ACC112 (cell line): ENCODE measurements around the gene MTRF1.
"Not testable (repeated sequence)": the region's sequence is repeated elsewhere in the genome, so short reads cannot be mapped to it uniquely, and the experiment has no call there.

Experiments used
- H2AFZ ChIP-seq: fragments of 200-600 bp; sonication (generic); one replicate; pipeline ENCODE4 v1.6.0; 2017; ENCODE audit warnings: antibody characterized with exemption, low read length; ENCODE audit not compliant: unreplicated experiment
- H3K27ac ChIP-seq: fragments of 200-600 bp; sonication (generic); 2 replicates; pipeline ENCODE4 v1.5.1; 2014; ENCODE audit warnings: low read depth, mild to moderate bottlenecking, antibody characterized with exemption, low read length, moderate library complexity
- H3K27me3 ChIP-seq: fragments of 200-600 bp; sonication (generic); 2 replicates; pipeline ENCODE4 v1.6.1; 2014; ENCODE audit warnings: mild to moderate bottlenecking, antibody characterized with exemption, low read length, moderate library complexity, mixed read lengths; ENCODE audit not compliant: insufficient read depth
- H3K36me3 ChIP-seq: fragments of 200-600 bp; sonication (generic); 2 replicates; pipeline ENCODE4 v1.6.1; 2016; ENCODE audit warnings: mild to moderate bottlenecking, antibody characterized with exemption, low read length, moderate library complexity, mixed read lengths; ENCODE audit not compliant: insufficient read depth
- H3K4me1 ChIP-seq: fragments of 200-600 bp; sonication (generic); one replicate; pipeline ENCODE4 v1.6.1; 2016; ENCODE audit warnings: low read length, mixed read lengths; ENCODE audit not compliant: insufficient read depth, unreplicated experiment, control insufficient read depth
- H3K4me3 ChIP-seq: fragments of 200-600 bp; sonication (generic); 2 replicates; pipeline ENCODE4 v1.5.1; 2014; ENCODE audit warnings: mild to moderate bottlenecking, low read depth, low read length
- H3K79me2 ChIP-seq: fragments of 200-600 bp; sonication (generic); one replicate; pipeline ENCODE4 v1.6.0; 2016; ENCODE audit warnings: low read length; ENCODE audit not compliant: control insufficient read depth, unreplicated experiment, insufficient read depth

MTRF1 gene

DNA sequence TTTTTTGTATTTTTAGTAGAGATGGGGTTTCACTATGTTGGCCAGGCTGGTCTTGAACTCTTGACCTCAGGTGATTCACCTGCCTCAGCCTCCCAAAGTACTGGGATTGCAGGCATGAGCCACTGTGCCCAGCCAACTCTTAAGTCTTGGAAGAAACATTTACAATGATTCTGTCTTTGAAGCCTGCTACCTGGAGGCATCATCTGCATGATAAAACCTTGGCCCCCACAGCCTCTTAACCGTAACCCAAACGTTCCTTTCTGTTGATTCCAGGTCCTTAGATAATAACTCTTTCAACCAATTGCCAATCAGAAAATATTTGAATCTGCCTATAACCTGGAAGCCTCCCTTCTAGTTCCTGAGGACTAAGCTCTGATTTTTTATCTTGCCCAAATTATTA is 15.8 kb upstream of the MTRF1 start:
- not testable (repeated sequence) for H2AFZ ChIP-seq

DNA sequence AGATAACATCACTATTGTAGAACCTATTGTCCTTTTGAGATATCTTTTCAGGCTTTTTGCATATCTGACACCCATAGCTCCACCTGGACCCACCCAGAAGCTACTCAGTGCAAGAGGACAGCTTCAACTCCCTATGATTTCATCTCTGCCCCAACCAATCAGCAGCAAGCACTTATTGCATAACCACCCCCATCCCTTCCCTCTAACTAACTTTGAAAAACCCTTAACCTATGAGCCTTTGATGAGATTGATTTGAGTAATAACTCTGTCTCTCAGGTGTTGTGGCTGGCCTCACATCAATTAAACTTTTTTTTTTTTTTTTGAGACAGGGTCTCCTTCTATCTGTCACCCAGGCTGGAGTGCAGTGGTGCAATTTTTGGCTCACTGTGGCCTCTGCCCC is 13.4 kb upstream of the MTRF1 start:
- H3K4me3 ChIP-seq = no peak overlapping the region
- no peaks in the 10 kb centered on the region for H3K27me3 ChIP-seq
- H3K36me3 ChIP-seq = no peaks in the 10 kb centered on the region
- no peak overlapping the region for H3K27ac ChIP-seq
- no peak overlapping the region for H2AFZ ChIP-seq
- H3K4me1 ChIP-seq = no peaks in the 10 kb centered on the region
- H3K79me2 ChIP-seq = no peaks in the 10 kb centered on the region

More for the DNA sequence above, 15.8 kb upstream of the MTRF1 start:
- not testable (repeated sequence) for H3K27ac ChIP-seq, H3K36me3 ChIP-seq, H3K79me2 ChIP-seq, H3K4me1 ChIP-seq, H3K27me3 ChIP-seq, H3K4me3 ChIP-seq

DNA sequence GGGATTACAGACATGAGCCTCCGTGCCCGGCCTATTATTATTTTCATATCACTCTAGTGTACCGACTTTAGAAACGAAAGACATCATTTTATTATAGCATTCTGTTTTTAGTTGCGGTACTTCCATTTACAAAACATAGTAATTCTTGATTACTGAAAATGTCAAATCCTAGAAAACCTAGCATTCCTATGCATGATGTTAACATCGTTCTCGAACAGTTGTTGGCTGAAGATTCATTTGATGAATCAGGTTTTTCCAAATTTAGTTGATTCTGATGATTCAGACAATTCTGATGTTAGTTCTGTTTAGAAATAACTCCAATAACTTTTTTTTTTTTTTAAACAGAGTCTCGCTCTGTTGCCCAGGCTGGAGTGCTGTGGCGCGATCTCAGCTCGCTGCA is 11.5 kb upstream of the MTRF1 start:
- H3K4me1 ChIP-seq = no peaks in the 10 kb centered on the region
- no peaks in the 10 kb centered on the region for H3K79me2 ChIP-seq
- H3K4me3 ChIP-seq = no peak overlapping the region
- no peaks in the 10 kb centered on the region for H3K27me3 ChIP-seq
- no peak overlapping the region for H2AFZ ChIP-seq
- H3K36me3 ChIP-seq = no peaks in the 10 kb centered on the region
- no peak overlapping the region for H3K27ac ChIP-seq

DNA sequence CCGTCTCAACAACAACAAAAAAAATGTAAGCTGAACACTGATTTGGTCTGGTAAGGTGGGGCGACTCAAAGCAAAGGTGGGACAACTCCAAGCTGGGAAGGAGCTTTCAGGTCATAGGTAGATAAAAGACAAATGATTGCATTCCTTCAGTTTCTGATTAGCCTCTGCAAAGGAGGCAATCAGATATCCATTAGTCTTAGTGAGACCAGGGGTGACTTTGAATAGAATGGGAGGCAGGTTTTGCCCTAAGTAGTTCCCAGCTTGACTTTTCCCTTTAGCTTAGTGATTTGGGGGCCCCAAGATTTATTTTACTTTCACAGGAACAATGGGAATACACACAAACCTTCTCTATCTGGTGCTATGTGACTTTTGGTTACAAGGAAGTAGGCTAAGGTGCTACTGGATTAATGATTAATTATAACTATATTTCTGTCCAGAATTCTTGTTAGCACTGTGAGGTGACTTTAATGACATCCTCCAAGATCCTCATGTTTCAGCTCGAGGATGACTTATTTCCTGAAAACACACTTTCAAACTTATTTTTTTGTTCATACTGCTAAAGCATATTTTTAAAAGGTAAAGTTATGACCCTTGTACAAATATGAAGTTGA is 10.6 kb upstream of the MTRF1 start:
- H3K4me1 ChIP-seq = no peaks in the 10 kb centered on the region
- H3K4me3 ChIP-seq = no peak overlapping the region
- no peak overlapping the region for H2AFZ ChIP-seq
- no peaks in the 10 kb centered on the region for H3K79me2 ChIP-seq
- no peaks in the 10 kb centered on the region for H3K27me3 ChIP-seq
- H3K27ac ChIP-seq = no peak overlapping the region
- H3K36me3 ChIP-seq = no peaks in the 10 kb centered on the region

DNA sequence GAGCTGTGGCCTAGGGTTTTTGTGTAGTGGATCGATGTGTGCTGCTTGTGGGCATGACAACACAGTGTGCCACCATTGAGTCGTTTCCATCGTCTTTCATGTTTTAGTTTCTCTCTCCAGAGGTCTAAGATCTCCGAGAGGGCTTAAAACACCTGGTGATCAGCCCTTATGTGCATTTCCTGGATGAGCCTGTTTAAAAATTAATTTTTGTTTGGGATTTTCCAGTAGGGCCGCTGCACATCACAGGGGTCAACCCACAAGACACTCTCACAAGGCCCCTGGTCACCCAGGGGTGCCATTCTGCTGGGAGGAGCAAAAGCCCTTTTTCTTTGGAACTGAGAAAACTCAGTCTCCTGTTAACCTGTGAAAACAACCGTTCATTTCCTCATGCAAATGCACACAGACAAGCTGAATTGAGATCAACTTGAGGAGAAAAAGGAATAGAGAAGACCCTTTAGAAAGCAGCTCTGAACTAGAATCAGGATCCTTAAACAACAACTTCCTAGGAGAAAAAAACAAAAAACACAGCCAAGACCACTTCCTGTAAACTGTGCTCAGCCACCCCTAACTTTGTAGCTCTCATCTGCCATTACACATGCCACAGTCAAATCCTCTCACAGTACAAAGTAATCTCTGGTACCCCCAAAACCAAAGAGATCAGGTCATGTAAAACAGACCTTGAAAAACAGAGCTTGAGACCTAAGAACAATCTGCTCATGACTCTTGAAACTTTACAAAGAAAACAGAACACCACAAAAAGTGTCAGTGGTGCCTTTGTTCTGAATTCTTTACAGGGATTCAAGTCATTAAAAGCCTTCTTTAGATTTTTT is 8.3 kb upstream of the MTRF1 start:
- H3K36me3 ChIP-seq = no peaks in the 10 kb centered on the region
- no peaks in the 10 kb centered on the region for H3K79me2 ChIP-seq
- H3K4me3 ChIP-seq = no peak overlapping the region
- H3K4me1 ChIP-seq = no peaks in the 10 kb centered on the region
- no peaks in the 10 kb centered on the region for H3K27me3 ChIP-seq
- H3K27ac ChIP-seq = no peak overlapping the region
- H2AFZ ChIP-seq = no peak overlapping the region

DNA sequence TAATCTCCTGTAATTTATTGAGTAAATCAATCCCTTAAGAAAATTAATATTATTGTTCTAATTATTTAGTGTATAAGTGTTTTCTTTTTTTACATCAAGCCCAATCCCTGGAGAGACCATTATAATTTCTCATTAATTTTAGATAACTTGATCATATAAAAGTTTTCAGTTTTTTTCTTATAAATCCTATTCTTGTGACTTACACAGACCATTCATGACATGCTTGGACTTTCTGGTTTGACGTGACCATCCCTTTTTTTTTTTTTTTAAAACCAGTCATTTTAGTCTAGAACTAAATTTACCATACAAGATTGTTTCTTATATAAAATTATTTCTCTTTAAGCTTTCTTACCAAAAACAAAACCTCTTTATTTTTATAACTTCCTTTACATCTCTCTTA is 5.4 kb upstream of the MTRF1 start:
- no peak overlapping the region for H3K27ac ChIP-seq
- H3K27me3 ChIP-seq = no peaks in the 10 kb centered on the region
- no peak overlapping the region for H3K4me3 ChIP-seq
- no peaks in the 10 kb centered on the region for H3K79me2 ChIP-seq
- no peaks in the 10 kb centered on the region for H3K4me1 ChIP-seq
- H2AFZ ChIP-seq = no peak overlapping the region
- H3K36me3 ChIP-seq = no peaks in the 10 kb centered on the region

DNA sequence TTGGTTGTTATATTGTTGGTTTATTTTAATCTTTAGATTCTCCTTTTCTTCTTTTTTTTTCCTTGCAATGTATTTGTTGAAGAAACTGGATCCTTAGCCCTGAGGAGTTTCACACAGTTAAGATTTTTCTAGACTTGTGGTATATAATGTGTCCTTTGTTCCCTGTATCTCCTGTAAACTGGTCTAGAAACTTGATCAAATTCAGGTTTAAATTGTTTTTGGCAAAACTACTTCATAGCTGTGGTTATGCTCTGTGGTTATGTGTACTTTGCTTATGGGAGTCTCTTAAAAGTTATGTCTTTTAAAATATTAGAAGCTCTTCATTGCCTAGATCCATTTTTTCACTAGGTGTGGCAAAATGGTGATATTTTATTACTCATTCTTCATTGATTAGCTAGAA is 3.7 kb upstream of the MTRF1 start:
- Histone ChIP-seq H3K4me3 (no peak overlapping the region), H2AFZ (no peak overlapping the region), H3K27ac (no peak overlapping the region), H3K4me1 (peaks cover 5% of the 10 kb centered on the region), H3K27me3 (no peaks in the 10 kb centered on the region), H3K36me3 (no peaks in the 10 kb centered on the region), H3K79me2 (peaks cover 5% of the 10 kb centered on the region)

DNA sequence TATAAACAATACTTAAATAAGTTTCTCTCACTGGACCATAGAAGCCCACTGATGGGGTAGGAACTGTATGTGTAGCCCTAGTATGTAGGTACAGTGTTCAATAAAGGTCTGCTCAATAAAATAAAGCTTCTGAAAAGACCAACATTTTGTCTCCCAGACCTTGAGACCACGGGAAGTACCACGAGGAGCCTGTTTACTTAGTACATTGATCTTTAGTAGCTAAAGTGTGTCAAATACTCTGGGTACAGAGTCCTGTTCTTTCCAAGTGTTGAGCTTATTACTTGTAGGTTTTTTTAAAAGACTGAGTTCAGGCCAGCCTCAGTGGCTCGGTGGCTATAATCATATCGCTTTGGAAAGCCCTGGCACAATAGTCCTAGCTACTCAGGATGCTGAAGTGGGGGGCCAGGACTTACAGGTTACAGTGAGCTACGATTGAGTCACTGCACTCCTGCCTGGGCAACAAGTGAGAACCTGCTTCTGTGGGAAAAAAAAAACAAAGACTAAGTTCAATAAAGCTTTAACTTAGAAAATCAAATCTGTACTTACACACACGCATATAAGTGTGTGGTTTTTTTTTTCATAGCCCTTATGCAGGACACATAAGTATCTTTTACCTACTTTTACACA is 3.4 kb downstream of the MTRF1 start:
- Histone ChIP-seq H3K79me2 (peaks cover 5% of the 10 kb centered on the region), H3K27ac (no peak overlapping the region), H2AFZ (no peak overlapping the region), H3K27me3 (no peaks in the 10 kb centered on the region), H3K4me1 (peaks cover 5% of the 10 kb centered on the region), H3K36me3 (peaks cover 9% of the 10 kb centered on the region; the same call in 1 of the 2 replicates), H3K4me3 (no peak overlapping the region)

DNA sequence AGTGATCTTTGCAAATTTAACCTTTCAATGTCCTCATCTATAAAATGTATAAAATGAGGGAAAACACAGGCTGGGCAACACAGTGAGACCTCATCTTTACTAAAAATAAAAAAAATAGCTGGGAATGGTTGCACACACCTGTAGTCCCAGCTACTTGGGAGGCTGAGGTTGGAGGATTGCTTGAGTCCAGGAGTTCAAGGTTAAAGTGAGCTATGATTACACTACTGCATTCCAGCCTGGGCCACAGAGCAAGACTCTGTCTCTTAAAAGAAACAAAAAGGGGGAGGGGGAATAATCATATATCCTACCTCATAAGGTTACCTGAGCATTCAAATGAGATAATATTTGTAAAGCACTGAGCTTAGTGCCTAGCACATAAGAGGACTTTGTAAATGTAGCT is 5.8 kb downstream of the MTRF1 start:
- Histone ChIP-seq H3K27me3 (no peaks in the 10 kb centered on the region), H2AFZ (no peak overlapping the region), H3K4me3 (no peak overlapping the region), H3K36me3 (peaks cover 18% of the 10 kb centered on the region), H3K4me1 (peaks cover 3% of the 10 kb centered on the region), H3K79me2 (peaks cover 2% of the 10 kb centered on the region), H3K27ac (no peak overlapping the region)

DNA sequence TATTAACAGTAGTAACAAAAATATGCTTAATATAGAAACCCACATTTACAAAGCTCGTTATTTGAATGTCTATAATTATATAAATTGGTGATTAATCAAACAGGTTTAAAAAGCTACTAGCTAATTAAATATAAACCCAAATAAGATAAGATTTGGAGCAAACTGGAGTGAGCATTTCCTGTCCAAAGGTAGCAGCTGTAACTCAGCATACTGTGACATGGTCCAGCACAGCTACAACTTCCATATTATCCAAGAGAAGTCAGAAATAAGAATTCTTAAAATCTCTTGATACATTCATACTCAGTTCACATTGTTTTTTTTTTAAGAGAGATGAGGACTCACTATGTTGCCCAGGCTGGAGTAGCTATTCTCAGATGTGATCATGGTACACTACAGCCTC is 8.5 kb downstream of the MTRF1 start:
- Histone ChIP-seq H3K36me3 (peaks cover 39% of the 10 kb centered on the region), H2AFZ (no peak overlapping the region), H3K79me2 (no peaks in the 10 kb centered on the region), H3K4me3 (no peak overlapping the region), H3K4me1 (no peaks in the 10 kb centered on the region), H3K27ac (no peak overlapping the region), H3K27me3 (no peaks in the 10 kb centered on the region)

DNA sequence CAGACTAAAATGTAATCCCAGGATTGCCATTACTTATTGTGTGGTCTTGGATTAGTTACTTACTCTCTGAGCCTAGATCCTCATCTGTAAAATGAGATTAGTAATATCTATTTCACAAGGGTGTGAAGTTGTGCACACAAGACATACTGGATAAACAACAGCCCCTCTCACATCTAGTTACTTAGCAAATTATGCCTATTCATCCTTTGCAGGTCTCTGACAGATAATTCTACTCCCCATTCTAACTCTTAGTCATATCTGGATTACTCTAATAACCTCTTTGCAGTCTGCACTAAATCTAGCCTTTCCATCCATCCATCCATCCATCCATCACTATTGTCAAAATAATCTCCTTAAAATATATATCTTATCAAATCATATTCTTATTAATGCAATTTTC is 12.4 kb downstream of the MTRF1 start:
- Histone ChIP-seq H3K4me1 (no peaks in the 10 kb centered on the region), H2AFZ (no peak overlapping the region), H3K27me3 (no peaks in the 10 kb centered on the region), H3K4me3 (no peak overlapping the region), H3K79me2 (no peaks in the 10 kb centered on the region), H3K36me3 (peaks cover 36% of the 10 kb centered on the region), H3K27ac (no peak overlapping the region)
